ENCODE measurements around the gene PCSK2. TPM values are rescaled to one million over a fixed set of nuclear protein-coding genes. Genes with fewer than 3 reads are reported as not detected.

PCSK2 gene
- total RNA-seq, 1 experiment from 2014 or later, result not detected

DNA sequence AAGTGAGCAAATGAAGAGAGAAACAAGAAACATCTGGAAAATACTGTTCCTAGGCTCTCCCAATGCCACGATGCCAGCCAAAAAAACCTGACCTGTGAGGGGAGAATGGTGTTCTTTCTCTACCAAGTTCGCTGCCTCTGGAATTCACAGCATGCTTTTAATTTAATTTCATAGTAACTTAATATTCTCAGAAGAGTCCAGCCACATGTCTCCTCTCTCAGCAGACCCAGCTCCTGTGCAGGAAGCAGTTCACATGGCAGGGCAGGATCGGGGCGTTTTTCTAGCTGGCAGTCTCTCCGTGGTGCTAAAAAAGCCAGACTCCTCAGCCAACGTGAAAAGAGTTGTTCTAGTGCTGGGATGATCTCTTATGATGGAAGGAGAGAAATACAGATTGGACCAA, 246.8 kb downstream of the PCSK2 start:
- Mint-ChIP-seq H3K4me1 (ENCODE audit: low read depth, unreplicated experiment) (no peaks in the 10 kb centered on the region), H3K36me3 (ENCODE audit: insufficient read depth, unreplicated experiment) (no peaks in the 10 kb centered on the region), H3K9me3 (ENCODE audit: unreplicated experiment) (no peaks in the 10 kb centered on the region), H3K4me3 (ENCODE audit: unreplicated experiment) (no peak overlapping the region), H3K27me3 (ENCODE audit: insufficient read depth, unreplicated experiment) (no peaks in the 10 kb centered on the region), H3K27ac (ENCODE audit: unreplicated experiment) (no peak overlapping the region)
- CTCF ChIA-PET, result interaction anchor here (0.7 kb wide), 2 partner anchors 322 to 670 kb away, joined by 3 to 7 read pairs; no protein-coding TSS in a partner anchor
- intact Hi-C loops (cut with micrococcal nuclease; ENCODE audit: unreplicated experiment), result no loop called here
- Histone ChIP-seq H3K4me3 (ENCODE audit: low read depth, low read length) (no peak overlapping the region), H3K4me1 (no peaks in the 10 kb centered on the region), H3K27me3 (replicated peaks; ENCODE audit: control insufficient read depth, insufficient read depth, low read length) (no peaks in the 10 kb centered on the region), H3K9me3 (no peaks in the 10 kb centered on the region), H3K36me3 (ENCODE audit: control insufficient read depth, insufficient read depth, low read length) (no peaks in the 10 kb centered on the region)
- DNase-seq, result no peak
- TF ChIP-seq, protein P1, sequence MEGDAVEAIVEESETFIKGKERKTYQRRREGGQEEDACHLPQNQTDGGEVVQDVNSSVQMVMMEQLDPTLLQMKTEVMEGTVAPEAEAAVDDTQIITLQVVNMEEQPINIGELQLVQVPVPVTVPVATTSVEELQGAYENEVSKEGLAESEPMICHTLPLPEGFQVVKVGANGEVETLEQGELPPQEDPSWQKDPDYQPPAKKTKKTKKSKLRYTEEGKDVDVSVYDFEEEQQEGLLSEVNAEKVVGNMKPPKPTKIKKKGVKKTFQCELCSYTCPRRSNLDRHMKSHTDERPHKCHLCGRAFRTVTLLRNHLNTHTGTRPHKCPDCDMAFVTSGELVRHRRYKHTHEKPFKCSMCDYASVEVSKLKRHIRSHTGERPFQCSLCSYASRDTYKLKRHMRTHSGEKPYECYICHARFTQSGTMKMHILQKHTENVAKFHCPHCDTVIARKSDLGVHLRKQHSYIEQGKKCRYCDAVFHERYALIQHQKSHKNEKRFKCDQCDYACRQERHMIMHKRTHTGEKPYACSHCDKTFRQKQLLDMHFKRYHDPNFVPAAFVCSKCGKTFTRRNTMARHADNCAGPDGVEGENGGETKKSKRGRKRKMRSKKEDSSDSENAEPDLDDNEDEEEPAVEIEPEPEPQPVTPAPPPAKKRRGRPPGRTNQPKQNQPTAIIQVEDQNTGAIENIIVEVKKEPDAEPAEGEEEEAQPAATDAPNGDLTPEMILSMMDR (IDR thresholded peaks at IDR 0.05; ENCODE audit: insufficient read depth in 1 of 2, low read depth in 1 of 2, low read length in 1 of 2, severe bottlenecking in 1 of 2, unreplicated experiment in 1 of 2), result no peak
- POLR2A ChIA-PET, result no interaction called here
- no TSS peak for BruUV-seq (replicated peaks)

DNA sequence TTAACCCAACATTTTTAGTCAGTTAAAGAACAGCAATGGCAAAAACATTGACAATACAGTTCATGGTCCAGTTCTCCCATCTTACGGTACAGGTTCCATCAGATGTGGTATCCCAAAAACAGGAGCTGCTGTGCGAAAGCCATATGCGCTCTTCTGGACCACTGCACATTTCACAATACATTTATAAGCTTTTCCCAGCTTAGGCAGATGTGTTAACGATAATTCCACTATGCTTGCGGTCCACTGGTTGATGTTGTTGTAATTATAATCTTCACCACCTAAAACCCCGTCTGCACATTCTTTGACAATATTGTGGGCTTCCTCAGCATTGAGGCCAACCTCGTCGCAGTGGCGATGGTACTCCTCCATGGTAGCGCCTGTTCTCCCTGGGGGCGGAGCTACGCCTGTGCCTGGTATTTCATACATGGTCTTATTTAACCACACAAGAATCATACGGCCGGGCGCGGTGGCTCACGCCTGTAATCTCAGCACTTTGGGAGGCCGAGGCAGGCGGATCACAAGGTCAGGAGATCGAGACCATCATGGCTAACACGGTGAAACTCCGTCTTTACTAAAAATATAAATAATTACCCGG, 252.3 kb downstream of the PCSK2 start:
- H3K4me1 Mint-ChIP-seq (ENCODE audit: low read depth, unreplicated experiment), result no peaks in the 10 kb centered on the region
- no peaks in the 10 kb centered on the region for H3K27me3 ChIP-seq (replicated peaks; ENCODE audit: control insufficient read depth, insufficient read depth, low read length)
- no peaks in the 10 kb centered on the region for H3K4me1 ChIP-seq
- no TSS peak for BruUV-seq (replicated peaks)
- CTCF ChIA-PET, result no interaction called here
- no peaks in the 10 kb centered on the region for H3K9me3 Mint-ChIP-seq (ENCODE audit: unreplicated experiment)
- H3K9me3 ChIP-seq, result no peaks in the 10 kb centered on the region
- no peak overlapping the region for H3K4me3 ChIP-seq (ENCODE audit: low read depth, low read length)
- POLR2A ChIA-PET, result interaction anchor here (0.7 kb wide), 1 partner anchor 91 kb away, joined by 6 read pairs; the partner anchor contains the start of gene DSTN
- H3K27ac Mint-ChIP-seq (ENCODE audit: unreplicated experiment), result no peak overlapping the region
- DNase-seq, result no peak
- H3K27me3 Mint-ChIP-seq (ENCODE audit: insufficient read depth, unreplicated experiment), result no peaks in the 10 kb centered on the region
- no peak overlapping the region for H3K4me3 Mint-ChIP-seq (ENCODE audit: unreplicated experiment)
- H3K36me3 ChIP-seq (ENCODE audit: control insufficient read depth, insufficient read depth, low read length), result no peaks in the 10 kb centered on the region
- no peaks in the 10 kb centered on the region for H3K36me3 Mint-ChIP-seq (ENCODE audit: insufficient read depth, unreplicated experiment)
- intact Hi-C loops (cut with micrococcal nuclease; ENCODE audit: unreplicated experiment), result no loop called here
- TF ChIP-seq, protein P1 (IDR thresholded peaks at IDR 0.05; ENCODE audit: insufficient read depth in 1 of 2, low read depth in 1 of 2, low read length in 1 of 2, severe bottlenecking in 1 of 2, unreplicated experiment in 1 of 2), result no peak

DNA sequence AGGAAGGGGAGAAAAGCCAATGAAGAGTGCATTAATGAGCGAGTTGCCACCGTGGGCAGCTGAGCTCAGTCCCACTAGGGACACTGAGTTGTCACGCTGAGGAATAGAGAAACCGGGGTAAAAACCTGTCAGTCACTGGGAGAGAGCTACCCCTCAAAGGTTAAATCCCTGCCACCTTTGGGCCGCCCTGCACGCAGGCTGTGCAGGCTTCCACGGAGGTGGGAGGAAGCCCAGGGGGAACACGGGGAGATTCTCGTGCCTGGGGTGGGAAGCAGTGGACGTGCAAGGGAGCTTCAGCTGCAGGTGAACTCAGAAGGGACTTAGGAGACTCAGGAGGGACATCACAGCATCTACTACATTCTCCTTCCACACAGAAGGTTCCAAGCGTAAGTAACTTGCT, 253.9 kb downstream of the PCSK2 start:
- ChIA-PET POLR2A (no interaction called here), CTCF (no interaction called here)
- intact Hi-C loops (cut with micrococcal nuclease; ENCODE audit: unreplicated experiment), result no loop called here
- H3K36me3 Mint-ChIP-seq (ENCODE audit: insufficient read depth, unreplicated experiment), result no peaks in the 10 kb centered on the region
- Histone ChIP-seq H3K27me3 (replicated peaks; ENCODE audit: control insufficient read depth, insufficient read depth, low read length) (no peaks in the 10 kb centered on the region), H3K9me3 (no peaks in the 10 kb centered on the region), H3K4me1 (no peaks in the 10 kb centered on the region), H3K36me3 (ENCODE audit: control insufficient read depth, insufficient read depth, low read length) (no peaks in the 10 kb centered on the region), H3K4me3 (ENCODE audit: low read depth, low read length) (no peak overlapping the region)
- no peak for DNase-seq
- H3K27me3 Mint-ChIP-seq (ENCODE audit: insufficient read depth, unreplicated experiment), result no peaks in the 10 kb centered on the region
- no peak overlapping the region for H3K27ac Mint-ChIP-seq (ENCODE audit: unreplicated experiment)
- no TSS peak for BruUV-seq (replicated peaks)
- no peak overlapping the region for H3K4me3 Mint-ChIP-seq (ENCODE audit: unreplicated experiment)
- TF ChIP-seq, protein P1 (IDR thresholded peaks at IDR 0.05; ENCODE audit: insufficient read depth in 1 of 2, low read depth in 1 of 2, low read length in 1 of 2, severe bottlenecking in 1 of 2, unreplicated experiment in 1 of 2), result no peak
- H3K9me3 Mint-ChIP-seq (ENCODE audit: unreplicated experiment), result no peaks in the 10 kb centered on the region
- no peaks in the 10 kb centered on the region for H3K4me1 Mint-ChIP-seq (ENCODE audit: low read depth, unreplicated experiment)
